ENCODE measurements around the gene TTLL9. TPM values are rescaled to one million over a fixed set of nuclear protein-coding genes. Genes with fewer than 3 reads are reported as not detected.

Gene TTLL9
- total RNA-seq, 1 donor from 2014 or later: 0.37 TPM

DNA sequence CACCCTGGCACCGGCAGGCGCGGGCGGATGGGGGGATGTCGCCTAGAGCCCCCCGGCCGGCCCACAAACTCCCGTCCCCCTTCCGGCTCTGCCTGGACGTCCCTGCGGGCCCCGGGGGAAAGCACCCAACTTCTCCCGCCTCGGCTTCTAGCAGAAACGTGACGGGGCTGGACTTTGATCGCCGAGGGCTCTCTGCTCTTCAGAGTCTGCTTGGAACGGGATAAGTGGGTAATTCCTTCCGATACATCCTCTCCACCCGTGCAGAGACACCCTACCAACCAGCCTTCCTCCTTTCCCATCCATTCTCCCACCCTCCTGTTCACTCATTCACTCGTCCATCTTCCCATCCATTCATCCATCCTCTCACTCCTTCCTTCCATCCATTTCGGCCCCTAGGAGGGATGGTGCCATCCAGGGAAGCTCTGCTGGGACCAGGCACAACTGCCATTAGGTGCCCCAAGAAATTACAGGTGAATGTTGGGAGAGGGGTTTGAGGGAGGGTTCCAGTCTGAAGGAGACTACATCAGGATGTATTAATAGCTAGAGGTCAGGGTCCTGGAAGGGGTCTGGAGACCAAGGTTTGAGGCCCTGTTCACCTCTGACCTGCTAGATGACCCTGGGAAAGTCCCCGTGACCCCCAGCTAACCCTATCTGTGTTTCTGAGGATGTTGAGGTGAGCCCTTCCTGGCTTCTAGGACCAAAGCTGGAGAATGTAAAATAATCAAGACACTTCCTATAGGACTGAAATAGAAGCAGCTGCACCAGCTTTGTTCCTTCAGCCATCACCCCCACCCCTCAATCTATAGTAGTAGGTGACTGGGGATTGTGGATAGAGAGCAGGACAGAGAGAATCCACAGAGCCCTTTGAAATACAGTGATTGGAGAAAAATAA is 538 bp downstream of the TTLL9 start:
- peaks cover 3% of the 10 kb centered on the region for H3K36me3 Mint-ChIP-seq (ENCODE audit: low read depth)
- peaks cover 2% of the 10 kb centered on the region for H3K27me3 Mint-ChIP-seq (ENCODE audit: low read depth)
- H3K9me3 Mint-ChIP-seq (ENCODE audit: low read depth): no peaks in the 10 kb centered on the region
- peak overlapping the region; percentile 83 for H3K4me3 Mint-ChIP-seq (ENCODE audit: unreplicated experiment)
- H3K27ac Mint-ChIP-seq (ENCODE audit: unreplicated experiment): peak overlapping the region; percentile 64
- TF ChIP-seq, protein P1, sequence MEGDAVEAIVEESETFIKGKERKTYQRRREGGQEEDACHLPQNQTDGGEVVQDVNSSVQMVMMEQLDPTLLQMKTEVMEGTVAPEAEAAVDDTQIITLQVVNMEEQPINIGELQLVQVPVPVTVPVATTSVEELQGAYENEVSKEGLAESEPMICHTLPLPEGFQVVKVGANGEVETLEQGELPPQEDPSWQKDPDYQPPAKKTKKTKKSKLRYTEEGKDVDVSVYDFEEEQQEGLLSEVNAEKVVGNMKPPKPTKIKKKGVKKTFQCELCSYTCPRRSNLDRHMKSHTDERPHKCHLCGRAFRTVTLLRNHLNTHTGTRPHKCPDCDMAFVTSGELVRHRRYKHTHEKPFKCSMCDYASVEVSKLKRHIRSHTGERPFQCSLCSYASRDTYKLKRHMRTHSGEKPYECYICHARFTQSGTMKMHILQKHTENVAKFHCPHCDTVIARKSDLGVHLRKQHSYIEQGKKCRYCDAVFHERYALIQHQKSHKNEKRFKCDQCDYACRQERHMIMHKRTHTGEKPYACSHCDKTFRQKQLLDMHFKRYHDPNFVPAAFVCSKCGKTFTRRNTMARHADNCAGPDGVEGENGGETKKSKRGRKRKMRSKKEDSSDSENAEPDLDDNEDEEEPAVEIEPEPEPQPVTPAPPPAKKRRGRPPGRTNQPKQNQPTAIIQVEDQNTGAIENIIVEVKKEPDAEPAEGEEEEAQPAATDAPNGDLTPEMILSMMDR (IDR thresholded peaks at IDR 0.05): no peak
- H3K4me1 Mint-ChIP-seq (ENCODE audit: low read depth): peaks cover 29% of the 10 kb centered on the region
- no peak for DNase-seq (ENCODE audit: low spot score)

DNA sequence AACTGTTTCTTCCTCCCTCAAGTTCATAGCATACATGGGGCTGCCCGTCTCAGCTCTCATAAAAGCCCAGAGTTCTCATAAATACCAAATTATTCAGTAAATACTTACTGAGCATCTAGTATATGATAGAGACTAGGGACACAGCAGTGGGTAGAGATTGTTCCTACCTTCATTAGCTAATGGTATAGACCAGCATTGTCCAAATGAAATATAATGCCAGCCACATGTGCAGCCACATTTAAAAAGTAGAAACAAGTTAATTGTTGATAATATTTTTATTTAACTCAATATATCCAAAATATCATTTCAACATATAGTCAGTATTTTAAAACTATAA is 1.2 kb downstream of the TTLL9 start:
- Mint-ChIP-seq H3K27me3 (ENCODE audit: low read depth) (peaks cover 2% of the 10 kb centered on the region), H3K4me3 (ENCODE audit: unreplicated experiment) (no peak overlapping the region), H3K36me3 (ENCODE audit: low read depth) (peaks cover 2% of the 10 kb centered on the region), H3K4me1 (ENCODE audit: low read depth) (peaks cover 29% of the 10 kb centered on the region), H3K27ac (ENCODE audit: unreplicated experiment) (no peak overlapping the region), H3K9me3 (ENCODE audit: low read depth) (no peaks in the 10 kb centered on the region)
- TF ChIP-seq, protein P1 (IDR thresholded peaks at IDR 0.05): no peak
- DNase-seq (ENCODE audit: low spot score): no peak

DNA sequence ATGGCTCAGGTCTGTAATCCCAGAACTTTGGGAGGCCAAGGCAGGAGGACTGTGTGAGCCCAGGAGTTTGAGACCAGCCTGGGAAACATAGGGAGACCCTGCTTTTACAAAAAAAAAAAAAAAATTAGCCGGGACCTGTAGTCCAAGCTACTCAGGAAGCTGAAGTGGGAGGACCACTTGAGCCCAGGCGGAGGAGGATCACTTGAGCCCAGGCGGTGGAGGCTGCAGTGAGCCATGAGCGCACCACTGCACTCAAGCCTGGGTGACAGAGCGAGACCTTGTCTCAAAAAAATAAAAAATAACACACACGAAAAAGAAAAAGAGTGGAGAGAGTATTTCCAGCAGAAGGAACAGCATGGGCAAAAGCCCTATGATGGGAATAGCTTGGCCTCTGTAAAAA is 2.0 kb downstream of the TTLL9 start:
- no peak overlapping the region for H3K4me3 Mint-ChIP-seq (ENCODE audit: unreplicated experiment)
- TF ChIP-seq, protein P1 (IDR thresholded peaks at IDR 0.05): no peak
- peaks cover 29% of the 10 kb centered on the region for H3K4me1 Mint-ChIP-seq (ENCODE audit: low read depth)
- peak overlapping the region; percentile 68 for H3K27ac Mint-ChIP-seq (ENCODE audit: unreplicated experiment)
- H3K27me3 Mint-ChIP-seq (ENCODE audit: low read depth): peaks cover 2% of the 10 kb centered on the region
- H3K9me3 Mint-ChIP-seq (ENCODE audit: low read depth): no peaks in the 10 kb centered on the region
- peaks cover 2% of the 10 kb centered on the region for H3K36me3 Mint-ChIP-seq (ENCODE audit: low read depth)
- DNase-seq (ENCODE audit: low spot score): no peak

DNA sequence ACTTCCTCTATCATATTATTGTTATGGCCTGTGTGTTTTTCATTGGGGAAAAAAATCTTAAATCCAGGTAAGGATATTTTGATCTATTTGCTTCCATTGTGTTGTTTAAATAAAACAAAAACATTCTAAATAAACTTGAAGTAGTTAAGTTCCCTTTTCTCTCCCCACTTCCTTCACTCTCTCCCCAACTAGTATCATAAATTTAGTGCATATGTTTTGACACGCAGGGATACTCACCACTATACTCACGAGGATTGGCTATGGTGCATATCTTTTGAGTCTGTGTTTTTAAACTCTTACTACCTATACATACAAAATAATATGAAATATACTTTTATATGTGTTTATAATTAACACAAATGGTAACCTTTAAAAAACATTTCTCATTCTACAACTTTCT is 5.2 kb downstream of the TTLL9 start:
- Mint-ChIP-seq H3K4me1 (ENCODE audit: low read depth) (peaks cover 10% of the 10 kb centered on the region), H3K4me3 (ENCODE audit: unreplicated experiment) (no peak overlapping the region), H3K27me3 (ENCODE audit: low read depth) (peaks cover 4% of the 10 kb centered on the region), H3K9me3 (ENCODE audit: low read depth) (peaks cover 2% of the 10 kb centered on the region), H3K27ac (ENCODE audit: unreplicated experiment) (no peak overlapping the region), H3K36me3 (ENCODE audit: low read depth) (no peaks in the 10 kb centered on the region)
- TF ChIP-seq, protein P1 (IDR thresholded peaks at IDR 0.05): no peak
- no peak for DNase-seq (ENCODE audit: low spot score)

DNA sequence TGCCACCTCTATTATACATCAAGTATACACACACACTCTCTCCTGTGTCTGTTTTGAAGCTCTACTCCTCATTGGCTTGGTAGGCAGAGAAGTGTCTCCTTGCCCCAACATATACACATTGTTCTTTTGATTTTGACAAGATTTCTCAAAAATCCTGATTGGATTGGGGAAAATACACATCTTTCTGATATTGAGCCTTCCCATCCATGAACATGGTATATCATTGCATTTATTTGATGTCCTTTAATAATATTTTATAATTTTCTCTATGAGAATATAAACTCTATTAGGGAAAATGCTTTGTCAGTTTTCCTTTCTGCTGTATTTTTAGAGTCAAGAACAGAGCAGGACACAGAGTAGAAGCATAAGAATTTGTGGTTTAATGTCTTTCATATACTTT is 7.2 kb downstream of the TTLL9 start:
- no peak for DNase-seq (ENCODE audit: low spot score)
- Mint-ChIP-seq H3K27ac (ENCODE audit: unreplicated experiment) (no peak overlapping the region), H3K4me1 (ENCODE audit: low read depth) (peaks cover 4% of the 10 kb centered on the region), H3K36me3 (ENCODE audit: low read depth) (no peaks in the 10 kb centered on the region), H3K9me3 (ENCODE audit: low read depth) (peaks cover 2% of the 10 kb centered on the region), H3K4me3 (ENCODE audit: unreplicated experiment) (no peak overlapping the region), H3K27me3 (ENCODE audit: low read depth) (peaks cover 7% of the 10 kb centered on the region)
- TF ChIP-seq, protein P1 (IDR thresholded peaks at IDR 0.05): no peak

Measured in chondrocyte (in vitro differentiated cells).